HepG2 (cell line): ENCODE results near the gene RABEPK. TPM values are rescaled to one million over a fixed set of nuclear protein-coding genes. Genes with fewer than 3 reads are reported as not detected.

Experiments
- ATAC-seq: fragments of 200-7000 bp; cut with Tn5 transposase; 3 replicates; pipeline ENCODE4 v1.9.1; 2020; ENCODE audit warnings: mild to moderate bottlenecking, moderate library complexity
- BruUV-seq: library from RNA; stranded (reverse); fragments of 400-500 nt; replicated peaks from 2 replicates; lab custom pipeline; 2021; lab: Mats Ljungman, UMichigan
- CTCF ChIA-PET: fragments of 300-600 bp; formaldehyde crosslinking; extraction: SDS; loops from one replicate; lab custom pipeline; 2021; ENCODE audit warnings: low total read pairs, inconsistent platforms, low intra/inter-chr PET ratio; lab: Yijun Ruan, JAX
- POLR2A ChIA-PET: fragments of 350-600 bp; sonication (Branson Sonifier 250); formaldehyde crosslinking; loops from one replicate; lab custom pipeline; 2020; ENCODE audit warnings: antibody characterized with exemption, inconsistent platforms; lab: Yijun Ruan, JAX
- DNase-seq: peaks from one replicate; pipeline ENCODE4 v3.0.0-alpha.2; 2015; ENCODE audit warnings: low spot score
- FAIRE-seq: peaks from 3 replicates; lab custom pipeline; 2011; peaks lifted over from hg19 to GRCh38; lab: Jason Lieb, UNC
- H2AFZ ChIP-seq: one replicate; pipeline ENCODE4 v1.6.1; 2011; ENCODE audit warnings: low read length, inconsistent platforms
- H3K27ac ChIP-seq: fragments of 300-600 bp; 3 replicates; pipeline ENCODE4 v1.8.0; 2011; ENCODE audit warnings: mixed run types, mild to moderate bottlenecking, mixed read lengths, low read length, inconsistent platforms; ENCODE audit not compliant: insufficient read depth; ENCODE audit errors: extremely low read length
- H3K27me3 ChIP-seq, 2 experiments: fragments of 200-600 bp in 1 of 2; 2 replicates in 1 of 2; 3 replicates in 1 of 2; pipeline versions ENCODE4 v1.6.0 to v1.8.0; 2011; ENCODE audit warnings: low read length in 2 of 2, mild to moderate bottlenecking in 2 of 2, moderate library complexity in 2 of 2, inconsistent platforms in 1 of 2; ENCODE audit not compliant: insufficient read depth in 2 of 2, control insufficient read depth in 1 of 2
- H3K36me3 ChIP-seq, 2 experiments: fragments of 200-600 bp in 1 of 2; replicated peaks in 1 of 2; 2 replicates in 1 of 2; 3 replicates in 1 of 2; pipeline versions ENCODE4 v1.5.1 to v1.8.0; 2011; ENCODE audit warnings: low read length in 2 of 2, inconsistent platforms in 1 of 2; ENCODE audit not compliant: insufficient read depth in 2 of 2, control insufficient read depth in 1 of 2
- H3K4me1 ChIP-seq: 2 replicates; pipeline ENCODE4 v1.5.1; 2012; ENCODE audit warnings: low read length, inconsistent platforms; ENCODE audit not compliant: insufficient read depth
- H3K4me2 ChIP-seq: 2 replicates; pipeline ENCODE4 v1.6.0; 2011; ENCODE audit warnings: low read depth, low read length, inconsistent platforms
- H3K4me3 ChIP-seq, 3 experiments: fragments of 200-600 bp in 1 of 3; sonication (generic), shearing (Covaris generic) in 1 of 3; replicated peaks in 1 of 3; 2 replicates each; pipeline ENCODE4 v1.5.1; 2011 to 2016; ENCODE audit warnings: low read length in 3 of 3, inconsistent platforms in 2 of 3, low read depth in 2 of 3, mild to moderate bottlenecking in 2 of 3, control low read depth in 1 of 3, mixed read lengths in 1 of 3; ENCODE audit not compliant: insufficient read depth in 1 of 3
- H3K79me2 ChIP-seq: one replicate; pipeline ENCODE4 v1.6.1; 2011; ENCODE audit warnings: low read length, inconsistent platforms; ENCODE audit not compliant: insufficient read depth
- H3K9ac ChIP-seq: 2 replicates; pipeline ENCODE4 v1.6.0; 2011; ENCODE audit warnings: mild to moderate bottlenecking, low read depth, low read length, inconsistent platforms; ENCODE audit not compliant: insufficient read depth
- H3K9me3 ChIP-seq: 2 replicates; pipeline ENCODE4 v1.5.1; 2012; ENCODE audit warnings: mild to moderate bottlenecking, low read length
- H4K20me1 ChIP-seq: 2 replicates; pipeline ENCODE4 v1.6.0; 2011; ENCODE audit warnings: inconsistent platforms, mild to moderate bottlenecking, low read length, moderate library complexity; ENCODE audit not compliant: insufficient read depth
- FOXP1 ChIP-seq, 2 experiments: fragments of 450-650 bp in 1 of 2; IDR thresholded peaks; 2 replicates each; pipeline ENCODE4 v1.6.1; 2017 to 2018; ENCODE audit warnings: antibody characterized with exemption in 1 of 2
- GATAD2A ChIP-seq: IDR thresholded peaks from 2 replicates; pipeline ENCODE4 v1.6.1; 2016
- HMG20A ChIP-seq: IDR thresholded peaks from 2 replicates; pipeline ENCODE4 v1.6.1; 2016; ENCODE audit warnings: borderline replicate concordance
- KLF9 ChIP-seq: IDR thresholded peaks from 2 replicates; pipeline ENCODE4 v1.6.1; 2016; ENCODE audit warnings: low read depth
- NFIC ChIP-seq: IDR thresholded peaks from 2 replicates; pipeline ENCODE4 v1.6.1; 2012; ENCODE audit warnings: mild to moderate bottlenecking, low read length, inconsistent platforms
- ONECUT2 ChIP-seq: sonication (generic); formaldehyde crosslinking; IDR thresholded peaks from 2 replicates; pipeline ENCODE4 v1.4.0; 2020; ENCODE audit warnings: missing genetic modification reagents
- PAXIP1 ChIP-seq: sonication (generic); formaldehyde crosslinking; conservative IDR thresholded peaks from 2 replicates; pipeline ENCODE4 v1.4.0; 2020; ENCODE audit warnings: mild to moderate bottlenecking, missing genetic modification reagents, moderate library complexity
- SAP130 ChIP-seq: IDR thresholded peaks from 2 replicates; pipeline ENCODE4 v1.6.1; 2016; ENCODE audit warnings: low read depth
- SPEN ChIP-seq: sonication (generic); formaldehyde crosslinking; IDR thresholded peaks from 2 replicates; pipeline ENCODE4 v1.5.1; 2020; ENCODE audit warnings: low read depth, mild to moderate bottlenecking, missing genetic modification reagents
- TBX3 ChIP-seq: fragments of 450-650 bp; IDR thresholded peaks from 2 replicates; pipeline ENCODE4 v1.6.1; 2017; ENCODE audit warnings: antibody characterized with exemption, mild to moderate bottlenecking, inconsistent platforms, borderline replicate concordance
- TFAP4 ChIP-seq: sonication (generic); IDR thresholded peaks from 2 replicates; pipeline ENCODE4 v1.6.1; 2016; ENCODE audit warnings: low read depth, borderline replicate concordance
- ZNF121 ChIP-seq: sonication (generic); formaldehyde crosslinking; IDR thresholded peaks from 2 replicates; pipeline ENCODE4 v1.5.0; 2020; ENCODE audit warnings: mild to moderate bottlenecking, missing genetic modification reagents
- ZNF510 ChIP-seq: sonication (generic); formaldehyde crosslinking; IDR thresholded peaks from 2 replicates; pipeline ENCODE4 v1.4.0; 2020; ENCODE audit warnings: low read depth, mild to moderate bottlenecking, missing genetic modification reagents
- WGBS: methylation state at CpG from one replicate; pipeline ENCODE4 v1.1.6; 2017; ENCODE audit warnings: low lambda C conversion rate; 5-methylcytosine and 5-hydroxymethylcytosine counted together
- in situ Hi-C: cut with HindIII; loops from 2 replicates; pipeline ENCODE4 v1.10.0; 2017; ENCODE audit warnings: low pct_unique_long_range_greater_than_20kb; ENCODE audit not compliant: extremely low pct_ligation_motif_present
- intact Hi-C: fragments of 100-400 bp; cut with micrococcal nuclease; formaldehyde crosslinking; loops from one replicate; pipeline ENCODE4 v1.10.0; 2022; ENCODE audit not compliant: unreplicated experiment
- polyA plus RNA-seq, 8 experiments: library from polyadenylated mRNA; depleted of rRNA in 3 of 8; stranded (reverse) in 7 of 8; unstranded in 1 of 8; fragments of >200 nt; fragmentation: Illumina TruSeq in 4 of 8; extraction: Trizol in 4 of 8; gene quantifications; 2 replicates each; pipeline versions ENCODE4 v1.2.1 to v1.2.3, GENCODE V29; 2011 to 2016; ENCODE audit warnings: low read depth in 4 of 8, missing spikeins in 1 of 8, mixed read lengths in 1 of 8; ENCODE audit not compliant: insufficient read depth in 1 of 8
- total RNA-seq, 5 experiments: library from RNA; depleted of rRNA; stranded (reverse); fragments of >200 nt; fragmentation: Illumina TruSeq; extraction: Trizol; gene quantifications; 2 replicates each; pipeline ENCODE4 v1.2.3, GENCODE V29; 2016; ENCODE audit warnings: low read depth in 1 of 5

The RABEPK gene
- total and polyA plus RNA-seq, 2 of the 13 experiments (the other 11 are each of a cell fraction or from before 2014, with no cell fraction given) = 75.5 to 90.0 TPM

- H3K27ac ChIP-seq = no peak overlapping the region
- H3K4me2 ChIP-seq = 0 out of 2 replicates have a peak overlapping the region, but pooled peaks have one; percentile 16
- FAIRE-seq (no peak), DNase-seq (no peak), ATAC-seq (no peak)
- H3K4me3 ChIP-seq = no peak overlapping the region
- H4K20me1 ChIP-seq = peaks cover 6% of the 10 kb centered on the region
- intact Hi-C loops (no loop called here), in situ Hi-C loops (loop anchor here (5.0 kb wide), 1 partner anchor 114 kb away; no protein-coding TSS in a partner anchor)
- H3K4me1 ChIP-seq = peaks cover 46% of the 10 kb centered on the region
- ChIA-PET CTCF (no interaction called here), POLR2A (no interaction called here)
- H3K79me2 ChIP-seq = peaks cover 14% of the 10 kb centered on the region
- H3K27me3 ChIP-seq = no peaks in the 10 kb centered on the region
- no TSS peak for BruUV-seq
- TF ChIP-seq ZNF121 (CRISPR knock-in tag) = peak; percentile 58; the same call in 1 of the 2 replicates
- no peak for TF ChIP-seq KLF9 (CRISPR knock-in tag)
- H3K9ac ChIP-seq = no peak overlapping the region
- H3K36me3 ChIP-seq = no peaks in the 10 kb centered on the region
- WGBS = 89% methylated on average over 6 of the region's 6 CpGs
- H2AFZ ChIP-seq = no peak overlapping the region
- no peaks in the 10 kb centered on the region for H3K9me3 ChIP-seq
Observed at GRCh38 chr9:125258160-125258785, 57.9 kb downstream of the RABEPK start.

GRCh38 chr9:125258832-125259534, 58.6 kb downstream of the RABEPK start:
- ChIA-PET CTCF (no interaction called here), POLR2A (interaction anchor here (5.0 kb wide), 1 partner anchor 18 kb away, joined by 73 read pairs; the partner anchor contains the start of gene HSPA5)
- Histone ChIP-seq H3K4me1 (peaks cover 53% of the 10 kb centered on the region), H3K36me3 (no peaks in the 10 kb centered on the region), H3K79me2 (peaks cover 21% of the 10 kb centered on the region), H3K27ac (no peak overlapping the region), H2AFZ (no peak overlapping the region), H3K4me2 (peak overlapping the region; percentile 16; the same call in 1 of the 2 replicates), H3K9me3 (no peaks in the 10 kb centered on the region), H3K9ac (no peak overlapping the region), H4K20me1 (peaks cover 6% of the 10 kb centered on the region), H3K27me3 (no peaks in the 10 kb centered on the region), H3K4me3 (no peak overlapping the region)
- in situ Hi-C loops = loop anchor here (5.0 kb wide), 1 partner anchor 113 kb away; no protein-coding TSS in a partner anchor
- WGBS = 48% methylated on average over 2 of the region's 2 CpGs
- DNase-seq (peak; percentile 55), FAIRE-seq (no peak), ATAC-seq (no peak)
- BruUV-seq = no TSS peak
- intact Hi-C loops = no loop called here
- peak; percentile 75 for TF ChIP-seq GATAD2A (CRISPR knock-in tag)
- 0 out of 2 replicates have a peak, but pooled peaks have one; percentile 32 for TF ChIP-seq NFIC
- 0 out of 2 replicates have a peak, but pooled peaks have one; percentile 14 for TF ChIP-seq SAP130 (CRISPR knock-in tag)
- TF ChIP-seq PAXIP1 (CRISPR knock-in tag) = peak; percentile 32; the same call in 1 of the 2 replicates
- TF ChIP-seq HMG20A = 0 out of 2 replicates have a peak, but pooled peaks have one; percentile 15
- TF ChIP-seq ZNF510 (CRISPR knock-in tag) = no peak
- peak; percentile 12; the same call in 1 of the 2 replicates for TF ChIP-seq TBX3
- no peak for TF ChIP-seq FOXP1 (IDR thresholded peaks at IDR 0.05)
- peak; percentile 22; the same call in 1 of the 2 replicates for TF ChIP-seq FOXP1 (CRISPR knock-in tag; IDR thresholded peaks at IDR 0.05)
- peak; percentile 22; the same call in 1 of the 2 replicates for TF ChIP-seq ONECUT2 (CRISPR knock-in tag)
- TF ChIP-seq TFAP4 = no peak
- no peak for TF ChIP-seq SPEN (CRISPR knock-in tag)
